CD4-positive, alpha-beta T cell treated with Interleukin-6 for 4 hours (primary cell): ENCODE results near the gene ARL4C.

Experiments
- DNase-seq: peaks from one replicate; pipeline ENCODE4 v3.0.0-alpha.2; 2020; ENCODE audit warnings: mixed read lengths

The ARL4C gene

GRCh38 chr2:234444893-234445292 lies 52.0 kb downstream of the ARL4C start:
- DNase-seq: peak; percentile 64

GRCh38 chr2:234444242-234444730 lies 52.6 kb downstream of the ARL4C start:
- no peak for DNase-seq
